GM12872 (cell line): ENCODE measurements around the gene LEFTY2.

Experiments
- TF ChIP-seq, protein P1 (sequence below): IDR thresholded peaks from 3 replicates; pipeline ENCODE4 v1.5.1; 2011; ENCODE audit warnings: low read depth, mild to moderate bottlenecking, low read length, moderate library complexity; ENCODE audit not compliant: insufficient read depth

Gene LEFTY2

DNA sequence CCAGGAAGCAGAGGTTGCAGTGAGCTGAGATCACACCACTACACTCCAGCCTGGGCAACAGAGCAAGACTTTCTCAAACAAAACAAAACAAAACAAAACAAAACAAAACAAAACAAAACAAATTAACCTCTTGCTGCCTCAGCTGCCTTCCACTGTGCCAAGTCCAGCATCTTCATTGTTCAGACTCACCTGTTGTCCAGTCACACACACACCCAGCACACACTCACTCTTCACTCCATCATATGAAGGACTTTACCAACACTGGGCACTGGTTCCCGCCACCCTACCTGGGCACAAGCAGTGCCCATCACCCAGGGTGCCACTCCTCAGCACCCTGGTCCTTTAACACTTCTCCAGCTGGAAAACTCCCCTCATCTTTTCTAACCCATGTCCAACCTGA lies 31.5 kb downstream of the LEFTY2 start:
- TF ChIP-seq, protein P1, sequence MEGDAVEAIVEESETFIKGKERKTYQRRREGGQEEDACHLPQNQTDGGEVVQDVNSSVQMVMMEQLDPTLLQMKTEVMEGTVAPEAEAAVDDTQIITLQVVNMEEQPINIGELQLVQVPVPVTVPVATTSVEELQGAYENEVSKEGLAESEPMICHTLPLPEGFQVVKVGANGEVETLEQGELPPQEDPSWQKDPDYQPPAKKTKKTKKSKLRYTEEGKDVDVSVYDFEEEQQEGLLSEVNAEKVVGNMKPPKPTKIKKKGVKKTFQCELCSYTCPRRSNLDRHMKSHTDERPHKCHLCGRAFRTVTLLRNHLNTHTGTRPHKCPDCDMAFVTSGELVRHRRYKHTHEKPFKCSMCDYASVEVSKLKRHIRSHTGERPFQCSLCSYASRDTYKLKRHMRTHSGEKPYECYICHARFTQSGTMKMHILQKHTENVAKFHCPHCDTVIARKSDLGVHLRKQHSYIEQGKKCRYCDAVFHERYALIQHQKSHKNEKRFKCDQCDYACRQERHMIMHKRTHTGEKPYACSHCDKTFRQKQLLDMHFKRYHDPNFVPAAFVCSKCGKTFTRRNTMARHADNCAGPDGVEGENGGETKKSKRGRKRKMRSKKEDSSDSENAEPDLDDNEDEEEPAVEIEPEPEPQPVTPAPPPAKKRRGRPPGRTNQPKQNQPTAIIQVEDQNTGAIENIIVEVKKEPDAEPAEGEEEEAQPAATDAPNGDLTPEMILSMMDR, result no peak

- TF ChIP-seq, protein P1, result no peak
Measured at GRCh38 chr1:225908773-225909172, 32.2 kb downstream of the LEFTY2 start.

- TF ChIP-seq, protein P1, result no peak
Measured at GRCh38 chr1:225908013-225908640, 32.9 kb downstream of the LEFTY2 start.

DNA sequence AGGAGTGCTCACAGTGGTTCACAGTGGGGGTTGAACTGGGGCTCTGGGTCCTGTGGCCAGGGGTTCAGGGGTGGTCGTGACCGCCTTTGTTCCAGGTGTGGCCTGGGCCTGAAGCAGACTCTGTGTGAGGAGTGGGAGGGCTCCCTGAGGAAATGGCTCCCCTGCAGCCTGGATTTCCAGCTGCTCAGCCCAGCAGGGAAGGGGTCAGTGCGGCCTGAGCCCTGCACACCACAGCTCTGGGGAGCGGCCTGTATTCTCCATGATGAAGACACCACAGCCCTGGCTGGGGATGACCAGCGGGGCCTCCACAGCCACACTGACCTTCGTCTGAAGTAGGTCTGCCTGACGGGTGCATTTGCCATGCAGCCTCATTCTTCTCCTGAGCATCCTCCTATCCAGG lies 33.7 kb downstream of the LEFTY2 start:
- TF ChIP-seq, protein P1, result no peak

DNA sequence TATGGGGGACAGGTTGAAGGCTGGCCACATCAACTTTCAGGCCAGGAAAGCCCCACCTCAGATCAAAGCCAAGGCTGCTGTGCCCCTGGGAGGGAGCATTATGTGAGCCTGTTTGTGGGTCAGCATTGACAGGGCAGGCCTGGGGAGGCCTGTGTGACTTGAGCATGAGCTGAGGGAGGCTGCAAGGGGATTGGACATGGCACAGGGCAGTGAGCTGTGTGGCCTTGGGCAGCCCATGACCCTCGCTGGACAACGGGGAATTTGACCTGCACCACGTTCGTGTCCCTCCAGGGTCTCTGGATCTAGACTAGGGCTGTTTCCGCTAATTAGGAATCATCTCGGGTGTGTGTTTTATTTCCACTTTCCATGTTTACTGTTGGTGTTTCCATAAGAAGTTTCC lies 34.6 kb downstream of the LEFTY2 start:
- TF ChIP-seq, protein P1, result no peak

DNA sequence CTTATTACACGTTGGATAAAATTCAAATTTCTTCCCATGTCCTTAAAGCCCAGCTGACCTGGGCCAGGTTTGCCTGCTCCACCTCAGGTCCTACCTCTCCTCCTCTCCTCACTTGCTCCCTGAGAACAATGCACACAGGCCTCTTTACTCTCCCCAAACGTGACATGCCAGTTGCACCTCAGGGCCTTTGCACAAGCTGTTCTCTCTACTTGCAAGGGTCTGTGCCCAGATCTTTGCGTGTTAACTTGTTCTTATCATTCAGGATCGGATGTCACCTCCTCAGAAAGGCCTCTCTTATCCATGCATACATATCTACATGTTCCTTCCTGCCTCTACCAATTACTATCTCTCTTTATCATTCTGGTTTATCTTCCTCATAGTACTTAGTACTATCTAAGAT lies 37.4 kb downstream of the LEFTY2 start:
- TF ChIP-seq, protein P1, result no peak

DNA sequence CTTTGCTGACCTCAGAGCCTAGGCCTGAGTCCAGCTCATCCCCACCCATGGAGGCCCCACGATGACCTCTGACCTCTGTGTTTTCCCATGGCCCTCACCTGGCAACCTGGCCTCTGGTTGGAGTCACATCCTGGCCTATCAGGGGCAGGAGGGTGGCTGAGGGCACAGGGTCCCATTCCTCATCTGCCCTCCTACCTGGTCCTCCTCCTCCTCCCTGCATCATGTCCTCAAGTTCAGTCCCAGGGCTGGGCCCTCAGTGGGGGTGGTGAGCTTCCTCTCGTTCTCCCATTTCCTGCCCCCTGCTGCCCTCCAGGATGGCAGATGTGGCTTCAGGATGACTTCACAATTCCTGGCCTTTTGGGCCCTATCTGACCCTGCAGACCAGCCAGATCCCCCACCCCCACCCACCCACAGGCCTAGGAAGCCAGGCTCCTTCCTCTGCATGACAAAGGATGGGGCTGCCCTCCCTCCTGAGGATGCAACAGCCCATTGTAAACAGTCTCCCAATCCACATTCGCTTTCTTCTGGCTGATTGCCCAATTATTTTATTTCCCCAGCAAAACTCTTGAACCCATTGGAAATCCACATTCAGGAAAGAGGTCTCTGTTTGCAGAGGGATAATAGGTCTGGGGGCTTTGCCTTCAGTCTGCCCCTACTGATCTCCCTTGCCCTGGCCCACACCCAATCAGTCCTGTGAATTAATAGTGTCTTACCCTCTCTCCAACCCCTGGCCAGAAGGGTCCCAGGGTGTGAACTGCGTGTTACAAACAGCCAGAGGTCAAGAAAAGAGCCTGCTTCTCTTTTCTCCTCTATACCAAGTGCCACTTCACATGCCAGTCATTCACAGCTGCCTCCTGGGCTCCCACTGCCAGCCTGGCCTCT lies 41.7 kb downstream of the LEFTY2 start:
- TF ChIP-seq, protein P1, result no peak
